GM21529 (cell line): Measurements from ENCODE around the gene BAIAP2.

ENCODE experiments used
- ATAC-seq: cut with Tn5 transposase; IDR thresholded peaks from one replicate; pipeline ENCODE4 v1.9.1; 2021; ENCODE audit not compliant: unreplicated experiment

The BAIAP2 gene

DNA sequence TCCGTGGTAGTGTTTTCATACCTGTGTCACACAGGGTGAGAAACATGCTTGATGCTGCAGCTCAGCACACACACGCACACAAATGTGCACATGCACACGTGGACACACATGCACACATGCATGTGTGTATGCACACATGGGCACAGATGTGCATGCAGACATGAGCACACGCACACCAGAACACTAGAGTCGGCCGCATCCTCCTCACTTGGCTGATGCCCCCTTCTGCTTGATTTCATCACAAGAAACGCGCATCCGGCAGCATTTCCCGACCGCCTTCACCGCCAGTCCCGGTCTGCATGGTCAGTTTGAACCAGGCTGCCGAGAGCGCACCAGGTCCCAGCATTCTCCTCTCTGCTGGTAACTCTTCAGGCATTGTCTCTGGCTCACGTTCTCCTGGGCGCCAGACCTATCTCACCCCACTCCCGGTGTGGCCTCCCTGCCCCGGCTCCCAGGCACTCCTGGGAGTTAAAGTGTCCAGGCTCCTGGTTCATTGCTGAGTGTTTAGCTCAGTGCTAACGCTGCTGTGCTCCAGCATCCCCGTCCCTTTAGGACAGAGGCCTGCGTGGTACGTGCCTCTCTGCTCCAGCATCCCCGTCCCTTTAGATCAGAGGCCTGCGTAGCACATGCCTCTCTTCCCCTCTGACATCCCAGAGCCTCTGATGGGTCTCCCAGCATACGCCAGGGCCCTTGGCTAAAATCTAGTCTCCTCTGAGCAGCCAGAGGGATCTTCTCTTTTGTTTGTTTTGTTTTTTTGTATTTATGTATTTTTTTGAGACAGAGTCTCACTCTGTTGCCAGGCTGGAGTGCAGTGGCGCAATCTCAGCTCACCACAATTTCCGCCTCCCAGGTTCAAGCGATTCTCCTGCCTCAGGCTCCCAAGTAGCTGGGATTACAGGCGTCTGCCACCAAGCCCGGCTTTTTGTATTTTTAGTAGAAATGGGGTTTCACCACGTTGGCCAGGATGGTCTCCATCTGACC lies 16.0 kb downstream of the BAIAP2 start:
- ATAC-seq = no peak

DNA sequence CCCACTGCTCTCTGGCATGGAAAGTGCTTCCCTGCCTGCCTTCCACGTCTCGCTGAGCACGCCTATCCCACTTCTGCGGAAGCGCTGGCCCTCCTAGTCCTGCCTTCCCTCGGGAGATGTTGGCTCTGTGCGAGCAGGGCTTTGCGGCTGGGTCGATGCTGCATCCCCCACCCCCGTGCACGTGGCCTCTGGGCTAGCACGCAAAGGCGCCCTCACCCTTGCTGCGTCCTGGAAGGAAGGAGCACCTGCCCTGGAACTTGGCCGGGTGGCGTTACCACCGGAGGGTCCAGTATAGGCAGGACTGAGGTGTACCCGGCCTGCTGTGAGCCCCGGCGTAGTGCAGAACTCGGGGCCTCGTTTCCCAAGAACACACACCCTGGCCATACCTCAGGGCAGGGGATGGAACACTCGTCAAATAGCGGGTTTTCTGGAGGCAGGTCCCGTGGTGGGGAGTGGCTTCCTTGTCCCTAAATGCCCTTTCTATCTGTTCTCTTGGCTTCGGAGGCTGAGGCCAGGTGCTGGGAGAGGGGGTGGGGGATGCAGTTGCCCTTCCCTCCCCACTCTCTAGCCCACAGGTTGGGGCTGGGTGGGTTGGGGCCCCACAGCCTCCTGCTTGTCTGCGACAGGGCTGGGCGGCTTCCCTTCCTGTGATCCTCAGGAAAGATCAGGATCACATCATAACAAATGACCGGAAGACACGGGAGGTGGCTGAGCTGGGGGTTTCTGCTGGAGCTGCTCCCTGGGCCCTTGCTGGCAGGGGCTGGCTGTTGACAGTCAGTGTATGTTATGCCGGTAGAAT lies 17.4 kb downstream of the BAIAP2 start:
- ATAC-seq = no peak

DNA sequence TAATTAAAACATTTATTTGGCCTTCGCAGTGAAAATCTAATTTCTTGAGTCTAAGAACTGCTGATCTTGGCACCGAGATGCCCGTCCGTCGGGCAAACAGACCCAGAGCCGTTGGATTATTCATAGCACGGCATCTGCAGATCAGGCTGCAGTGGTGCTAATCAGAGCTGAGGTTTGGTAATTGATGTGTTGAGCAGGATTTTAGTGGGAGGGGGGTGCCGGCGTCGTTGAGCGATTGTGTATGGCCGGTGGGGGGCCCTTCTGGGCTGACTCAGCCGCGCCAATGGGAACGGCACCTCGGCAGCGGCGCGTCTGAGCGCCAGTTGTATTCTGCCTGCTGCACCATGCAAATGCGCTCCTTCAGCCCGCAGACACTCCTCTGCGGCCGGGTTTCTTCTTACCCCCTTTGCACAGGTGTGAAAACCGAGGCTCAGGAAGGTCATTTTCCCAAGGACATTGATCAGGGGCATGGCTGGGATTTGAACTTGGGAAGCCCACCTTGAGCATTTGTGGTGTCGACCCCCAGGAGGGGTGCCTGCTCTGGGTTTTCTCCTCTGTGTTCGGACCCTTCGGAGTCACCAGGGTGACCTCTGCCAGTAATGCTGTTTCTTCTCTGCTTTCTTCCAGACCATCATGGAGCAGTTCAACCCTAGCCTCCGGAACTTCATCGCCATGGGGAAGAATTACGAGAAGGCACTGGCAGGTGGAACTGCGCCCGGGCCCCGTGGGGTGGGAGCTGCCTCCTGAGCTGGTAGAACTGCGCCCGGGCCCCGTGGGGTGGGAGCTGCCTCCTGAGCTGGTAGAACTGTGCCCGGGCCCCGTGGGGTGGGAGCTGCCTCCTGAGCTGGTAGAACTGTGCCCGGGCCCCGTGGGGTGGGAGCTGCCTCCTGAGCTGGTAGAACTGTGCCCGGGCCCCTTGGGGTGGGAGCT lies 18.4 kb downstream of the BAIAP2 start:
- ATAC-seq = no peak

DNA sequence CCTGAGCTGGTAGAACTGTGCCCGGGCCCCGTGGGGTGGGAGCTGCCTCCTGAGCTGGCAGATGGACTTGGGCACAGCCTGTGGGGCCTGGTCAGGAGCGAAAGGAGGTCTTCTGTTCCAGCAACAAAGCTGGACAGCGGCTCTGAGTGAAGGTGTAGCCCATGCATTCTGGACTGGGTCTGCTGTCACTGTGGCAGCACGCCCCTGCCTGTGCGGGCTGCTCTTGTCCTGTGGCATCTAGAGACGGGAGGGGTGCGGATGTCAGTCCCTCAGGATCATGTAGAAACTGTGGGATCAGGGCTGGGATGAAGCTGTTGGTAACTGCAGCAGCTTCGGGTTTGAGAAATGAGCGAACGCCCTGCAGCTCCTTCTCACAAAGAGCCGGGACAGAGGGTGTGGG lies 19.4 kb downstream of the BAIAP2 start:
- ATAC-seq = no peak

DNA sequence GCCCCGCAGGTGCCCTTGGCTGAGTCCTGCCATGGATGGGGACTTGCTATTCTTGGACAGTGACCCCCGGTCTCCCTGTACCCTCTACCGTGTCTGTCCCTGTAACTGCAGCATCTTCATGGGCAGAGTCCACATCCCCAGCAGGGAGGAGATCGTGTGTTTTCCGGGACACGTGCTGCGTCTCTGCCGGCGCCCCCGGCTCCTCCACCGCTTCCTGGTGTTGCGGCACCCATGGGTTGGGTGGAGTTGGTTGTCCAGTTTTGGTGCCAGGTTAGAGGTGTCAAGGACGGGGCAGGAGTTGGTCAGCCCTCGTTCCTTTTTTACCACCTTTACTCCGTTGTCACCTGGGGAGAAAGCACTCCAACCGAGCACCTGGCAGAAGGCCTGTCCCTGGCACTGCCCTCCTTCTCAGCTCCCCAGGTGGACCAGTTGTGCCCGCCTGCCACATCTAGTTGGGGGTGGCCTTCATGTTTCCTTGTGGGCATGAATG lies 20.0 kb downstream of the BAIAP2 start:
- ATAC-seq = no peak

DNA sequence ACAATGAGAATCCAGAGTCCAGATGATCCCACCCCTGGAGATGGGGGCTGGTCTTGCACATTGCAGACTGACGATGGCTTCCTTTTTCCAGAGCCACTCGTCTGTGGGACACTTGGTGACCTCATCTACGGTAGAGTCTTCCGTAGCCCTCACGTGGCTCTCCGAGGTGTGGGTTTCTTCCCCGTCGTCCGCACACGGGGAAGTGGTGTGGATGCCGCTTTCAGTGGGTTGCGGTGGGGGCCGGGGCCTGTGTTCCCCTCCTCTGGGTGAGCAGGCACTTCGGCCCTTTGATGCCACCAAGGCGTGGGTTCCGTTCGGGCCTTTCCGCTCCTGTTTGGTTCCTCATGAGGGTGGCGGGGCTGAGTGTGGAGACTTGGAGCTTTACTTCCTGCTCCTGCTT lies 21.4 kb downstream of the BAIAP2 start:
- no peak for ATAC-seq

DNA sequence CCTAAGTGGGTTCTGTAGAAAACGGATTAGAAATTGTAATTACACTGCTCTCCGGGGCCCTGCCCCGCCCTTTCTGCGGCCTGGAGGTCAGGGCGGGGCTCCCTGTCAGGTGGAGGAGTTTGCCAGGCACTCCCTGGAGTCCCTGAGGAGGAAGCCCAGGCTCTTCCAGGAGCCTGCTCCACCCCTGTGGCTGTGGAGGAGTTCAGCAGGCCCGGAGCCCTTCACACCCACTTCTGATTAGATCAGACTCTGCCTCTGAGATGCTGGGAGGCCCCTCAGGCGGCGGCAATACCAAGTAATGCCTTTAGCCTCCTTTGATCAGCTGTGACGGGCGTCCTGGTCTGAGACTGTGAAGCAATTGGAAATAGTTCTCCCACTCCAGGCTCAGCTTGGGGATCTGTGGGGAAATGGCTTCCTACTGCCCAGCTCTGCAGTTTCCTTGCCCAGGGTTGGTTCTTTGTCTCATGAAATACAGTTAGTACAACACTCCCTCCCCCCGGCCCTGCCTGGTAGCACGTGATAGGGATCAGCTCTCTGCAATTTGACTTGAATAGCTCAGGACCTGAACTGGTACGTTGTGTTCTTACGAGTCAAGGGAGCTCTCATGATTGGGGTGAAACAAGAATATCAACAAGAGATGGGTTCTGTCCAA lies 22.3 kb downstream of the BAIAP2 start:
- no peak for ATAC-seq

DNA sequence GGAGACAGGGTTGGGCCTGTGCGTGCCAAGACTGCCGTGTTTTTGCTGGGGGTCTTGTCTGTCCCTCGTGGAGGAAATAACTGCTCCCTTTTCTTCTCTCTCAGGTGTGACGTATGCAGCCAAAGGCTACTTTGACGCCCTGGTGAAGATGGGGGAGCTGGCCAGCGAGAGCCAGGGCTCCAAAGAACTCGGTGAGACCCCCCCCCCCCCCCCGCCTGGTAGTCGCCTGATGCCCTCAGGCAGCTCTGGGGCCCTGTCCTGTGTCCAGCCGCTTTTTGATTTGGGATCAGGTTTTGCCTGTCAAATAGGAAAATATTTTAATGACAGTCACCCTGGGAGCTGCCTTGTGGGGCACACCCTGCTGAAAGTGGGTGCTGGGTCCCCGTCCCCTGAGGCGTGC lies 22.8 kb downstream of the BAIAP2 start:
- no peak for ATAC-seq

DNA sequence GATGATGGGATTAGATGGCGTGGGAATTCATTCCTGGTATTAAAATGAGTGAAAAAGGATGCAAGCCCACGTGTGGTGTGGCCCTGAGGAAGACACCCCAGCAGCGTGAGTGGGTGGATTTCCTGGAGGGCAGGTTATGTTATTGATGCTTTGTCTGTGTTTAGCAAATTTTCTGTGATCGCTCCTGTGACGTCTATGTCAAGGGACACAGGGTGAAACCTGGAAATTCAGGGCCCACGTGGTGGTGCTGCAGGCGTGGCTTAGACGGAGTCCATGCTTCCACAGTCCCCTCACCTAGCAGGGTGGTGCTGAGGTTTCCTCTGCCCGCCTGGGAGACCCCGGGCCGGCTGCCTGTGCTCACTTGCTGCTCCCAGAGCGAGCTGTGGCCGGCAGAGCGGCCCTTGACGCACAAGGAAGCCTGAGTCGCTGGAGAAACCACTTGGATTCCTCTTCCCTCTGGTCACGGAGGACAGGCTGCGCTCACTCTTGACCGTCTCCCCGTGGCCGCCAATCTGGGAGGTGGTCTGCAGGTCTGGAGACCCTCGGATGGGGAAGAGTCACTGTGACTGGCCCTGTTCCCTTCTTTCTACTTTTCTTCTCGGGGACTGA lies 23.4 kb downstream of the BAIAP2 start:
- no peak for ATAC-seq

DNA sequence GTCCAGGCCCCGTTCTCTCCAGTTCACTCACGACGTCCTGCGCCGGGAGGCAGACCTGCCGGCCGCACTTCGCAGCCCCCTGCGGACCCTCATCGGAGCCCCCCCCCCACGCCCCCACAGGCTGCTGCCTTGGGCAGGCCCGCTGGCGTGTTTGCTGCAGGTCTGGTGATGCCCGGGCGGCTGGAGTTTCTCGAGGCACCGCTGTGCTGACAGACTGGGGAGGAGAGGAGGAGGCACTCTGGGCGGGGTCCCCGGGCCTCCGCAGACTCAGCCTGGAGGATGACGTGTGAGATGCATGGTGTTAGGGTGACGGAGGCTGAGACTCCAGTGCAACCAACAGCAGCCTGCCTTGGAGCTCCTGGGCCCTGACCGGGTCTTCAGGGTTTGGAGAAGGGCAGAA lies 24.1 kb downstream of the BAIAP2 start:
- no peak for ATAC-seq

DNA sequence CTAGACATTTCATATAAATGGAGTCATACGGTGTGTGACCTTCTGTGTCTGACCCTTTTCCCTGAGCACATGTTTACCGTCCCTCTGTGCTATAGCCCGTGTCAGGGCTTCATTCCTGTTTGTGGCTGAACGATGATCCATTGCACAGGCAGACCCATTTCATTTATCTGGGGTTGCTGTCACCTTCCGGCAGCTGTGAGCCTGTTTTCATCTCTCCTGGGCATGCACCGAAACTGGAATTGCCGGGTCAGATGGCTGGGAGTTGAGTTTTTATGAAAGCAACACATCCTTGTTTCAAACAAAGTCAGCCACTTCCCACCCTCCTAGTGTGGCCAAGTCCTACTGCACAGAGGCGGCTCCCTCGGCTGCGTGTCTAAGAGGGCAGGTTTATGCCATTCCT lies 25.5 kb downstream of the BAIAP2 start:
- no peak for ATAC-seq

DNA sequence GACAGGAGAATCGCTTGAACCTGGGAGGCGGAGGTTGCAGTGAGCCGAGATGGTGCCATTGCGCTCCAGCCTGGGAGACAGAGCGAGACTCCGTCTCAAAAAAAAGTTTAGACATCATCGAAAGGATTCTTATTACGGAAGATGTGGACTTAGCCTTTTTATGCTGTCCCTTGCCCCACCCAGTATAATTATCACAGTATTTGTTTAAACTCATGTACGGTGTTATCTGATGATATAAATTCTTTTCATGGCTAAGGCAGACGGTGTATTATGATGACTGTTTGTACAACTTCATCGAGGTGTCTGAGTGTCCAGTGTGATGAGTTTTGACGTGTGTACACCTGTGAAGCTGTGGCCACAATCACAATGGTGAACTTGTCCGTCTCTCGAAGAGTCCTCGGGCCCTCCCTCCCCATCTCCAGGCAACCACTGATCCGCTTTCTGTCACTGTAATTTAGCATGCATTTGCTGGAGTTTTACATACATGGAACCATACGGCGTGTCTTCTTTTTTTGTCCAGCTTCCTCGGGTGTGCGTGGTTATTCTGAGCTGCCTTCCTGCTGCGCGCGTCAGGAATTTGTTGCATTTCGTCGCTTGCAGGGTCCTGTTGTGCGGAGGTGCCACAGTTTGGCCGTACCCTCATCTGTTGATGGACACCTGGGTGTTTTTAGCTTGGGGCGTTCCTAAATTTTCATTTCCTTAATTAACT lies 26.2 kb downstream of the BAIAP2 start:
- no peak for ATAC-seq

DNA sequence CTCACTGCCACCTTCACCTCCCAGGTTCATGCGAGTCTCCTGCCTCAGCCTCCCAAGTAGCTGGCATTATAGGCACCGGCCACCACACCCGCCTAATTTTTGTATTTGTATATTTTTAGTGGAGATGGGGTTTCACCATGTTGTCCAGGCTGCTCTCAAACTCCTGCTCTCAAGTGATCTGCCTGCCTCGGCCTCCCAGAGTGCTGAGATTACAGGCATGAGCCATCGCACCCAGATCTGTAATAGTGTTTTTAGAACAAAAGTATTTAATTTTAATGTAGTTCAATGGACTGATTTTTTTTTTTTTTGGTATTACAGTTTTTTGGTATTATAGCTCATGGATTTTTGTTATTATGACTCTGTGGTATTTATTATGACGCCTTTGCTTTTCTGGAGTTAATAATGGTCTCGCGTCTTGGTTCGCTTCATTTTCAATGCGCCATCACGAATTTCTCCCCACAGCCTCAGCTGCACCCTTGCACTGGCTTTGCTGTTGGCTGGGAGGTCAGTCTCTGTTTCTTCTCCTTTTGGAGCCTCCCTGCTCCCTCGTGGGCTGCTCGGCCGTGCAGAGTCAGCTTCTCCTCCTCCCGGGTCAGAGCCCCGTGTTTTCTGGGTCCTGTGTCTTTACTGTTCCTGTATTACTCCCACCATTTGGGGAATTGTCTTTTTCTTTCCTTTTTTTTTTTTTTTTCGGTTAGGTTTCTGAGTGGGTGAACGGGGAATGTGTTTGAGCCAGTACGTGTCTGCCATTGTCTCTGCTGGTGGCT lies 27.2 kb downstream of the BAIAP2 start:
- ATAC-seq = no peak

DNA sequence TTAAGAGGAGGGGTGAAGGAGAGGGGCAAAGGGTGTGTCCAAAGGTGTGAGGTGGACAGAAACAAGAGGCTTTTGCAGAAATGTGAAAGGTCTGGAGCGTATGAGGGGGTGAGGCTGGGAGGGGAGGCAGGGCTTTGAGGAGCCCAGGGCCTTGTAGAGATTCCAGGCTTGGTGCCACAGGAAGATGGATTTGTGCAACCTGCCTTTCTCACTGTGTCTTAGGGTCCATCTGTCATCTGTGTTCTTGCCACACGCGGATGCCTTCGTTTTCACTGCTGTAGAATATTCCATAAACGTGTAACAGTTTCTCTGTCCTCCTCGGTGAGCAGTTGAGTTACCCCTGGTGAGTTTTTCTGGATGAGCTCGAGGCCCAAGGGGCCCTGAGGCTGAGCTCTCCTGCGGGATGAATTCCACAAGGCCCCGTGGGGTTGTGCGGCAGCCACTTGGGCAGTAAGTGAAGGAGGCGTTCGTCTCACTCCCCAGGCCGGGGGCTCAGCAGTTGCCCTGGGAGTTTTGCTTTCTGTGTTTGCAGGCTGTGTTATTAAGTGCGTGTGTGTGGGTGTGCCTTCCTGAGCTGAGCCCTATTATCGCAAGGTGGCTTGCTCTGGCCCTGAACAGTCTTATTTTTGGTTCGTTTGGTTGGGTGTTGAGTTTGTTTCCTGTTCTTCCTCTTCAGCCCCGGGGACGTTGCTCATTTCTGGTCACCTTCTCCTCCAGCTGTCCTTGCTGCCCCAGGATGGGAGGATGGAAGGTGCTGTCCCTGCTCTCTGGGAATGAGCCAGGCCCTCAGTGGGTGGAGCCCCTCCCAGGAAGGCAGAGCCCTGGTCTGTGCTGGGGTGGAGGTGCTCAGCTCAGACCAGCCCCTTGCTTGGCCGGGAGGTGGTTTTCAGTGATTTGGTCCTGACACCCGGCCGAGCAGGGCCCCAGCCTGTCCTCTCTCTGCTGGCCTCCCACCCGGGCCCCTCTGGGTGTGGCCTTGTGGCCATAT lies 28.4 kb downstream of the BAIAP2 start:
- ATAC-seq = no peak

DNA sequence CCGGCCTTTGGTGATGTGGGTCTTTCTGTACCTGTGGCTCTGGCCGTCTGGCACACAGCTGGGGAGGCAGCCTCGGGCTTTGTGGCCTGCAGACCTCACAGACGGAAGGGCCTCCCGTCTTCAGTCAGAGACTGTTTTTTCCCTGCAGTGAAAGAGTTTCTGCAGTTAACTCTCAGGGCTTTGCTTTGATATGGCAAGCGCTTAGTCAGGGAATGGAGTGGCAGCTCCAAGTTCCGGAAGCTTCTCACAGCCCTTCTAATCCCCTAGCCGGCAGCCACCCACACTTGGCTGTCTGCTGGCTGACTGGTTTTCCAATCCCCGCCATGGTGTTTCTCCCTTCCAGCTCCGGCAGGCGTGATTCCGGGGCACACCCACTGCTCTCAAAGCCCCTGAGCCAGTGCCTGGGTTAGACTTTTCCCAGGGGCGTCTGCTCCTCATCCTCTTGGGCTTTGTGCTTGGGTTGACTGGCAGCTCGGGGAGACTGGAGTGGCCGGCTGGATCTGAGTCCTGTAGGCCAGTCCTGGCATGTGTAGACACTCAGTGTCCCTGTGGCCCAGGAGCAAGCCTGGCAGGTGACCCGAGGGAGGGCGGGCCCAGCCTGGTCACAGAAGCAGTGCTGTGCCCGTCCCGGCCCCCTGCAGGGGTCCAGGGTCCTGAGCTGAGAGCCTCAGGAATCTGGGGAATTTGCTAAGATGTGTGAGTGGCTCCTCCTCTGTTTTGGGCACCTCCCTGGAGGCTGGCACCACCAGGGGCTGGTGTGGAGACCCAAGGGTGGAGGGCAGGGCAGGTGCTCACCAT lies 29.9 kb downstream of the BAIAP2 start:
- ATAC-seq = no peak

DNA sequence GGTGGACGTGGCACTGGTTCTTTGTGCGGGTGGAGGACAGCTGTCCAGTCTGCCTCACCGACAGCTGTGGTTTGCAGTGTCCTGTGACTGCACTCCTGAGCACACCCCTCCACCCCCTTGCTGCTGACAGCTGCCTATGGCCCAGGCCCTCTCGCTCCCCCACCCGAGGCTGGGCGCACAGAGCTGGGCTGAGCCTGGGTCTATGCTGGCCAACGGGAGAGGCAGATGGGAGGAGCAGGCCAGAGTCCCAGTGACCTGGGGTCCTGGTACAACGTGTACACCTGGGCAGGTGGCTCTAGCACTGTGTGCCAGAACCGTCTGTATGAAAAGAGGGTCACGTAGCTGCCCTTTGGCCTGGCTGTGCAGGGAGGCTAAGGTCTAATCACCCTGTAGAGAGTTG lies 30.5 kb downstream of the BAIAP2 start:
- no peak for ATAC-seq

DNA sequence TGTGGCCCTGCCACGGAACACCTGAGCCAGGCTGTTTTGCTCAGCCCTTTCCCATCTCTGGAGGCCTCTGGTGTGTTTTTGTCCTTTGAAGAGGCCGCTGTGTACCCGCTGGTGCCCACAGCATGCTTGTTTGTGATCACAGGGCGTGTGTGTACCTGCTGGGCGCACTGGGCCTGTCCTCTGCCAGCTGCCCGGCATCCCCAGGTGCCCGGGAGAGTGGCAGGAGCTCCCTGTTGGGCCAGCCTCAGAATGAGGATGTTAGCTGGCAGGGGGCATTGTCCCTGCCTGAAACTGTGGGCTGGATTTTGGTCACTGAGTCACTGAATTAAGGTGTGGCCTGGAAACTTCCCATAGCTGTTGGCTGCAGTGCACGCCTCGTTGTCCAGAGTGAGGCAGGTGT lies 31.1 kb downstream of the BAIAP2 start:
- no peak for ATAC-seq
